ENCODE results near the gene SYTL3.
"Not testable (repeated sequence)": the region's sequence is repeated elsewhere in the genome, so short reads cannot be mapped to it uniquely, and the experiment has no call there.

Gene SYTL3

GRCh38 chr6:158649289-158650143 is at the start of gene SYTL3:
TSS of gene SYTL3 (plus strand) at chr6:158650054. CDS start at chr6:158663269, 13,215 bp downstream.
- peak in 12 of 51 donors; percentile 4 to 42 (median 24) for DNase-seq

GRCh38 chr6:158603261-158604047 is 46.4 kb upstream of the SYTL3 start:
- DNase-seq, result no peak

- no peak for DNase-seq
Observed at GRCh38 chr6:158604048-158604406, 45.8 kb upstream of the SYTL3 start.

- DNase-seq, result peak in 34 of 51 donors; percentile 6 to 81 (median 35)
Observed at GRCh38 chr6:158605266-158605878, 44.5 kb upstream of the SYTL3 start.

GRCh38 chr6:158606011-158606410 is 43.8 kb upstream of the SYTL3 start:
- not testable (repeated sequence) for DNase-seq

GRCh38 chr6:158606935-158607334 is 42.9 kb upstream of the SYTL3 start:
- no peak for DNase-seq

- no peak for DNase-seq
Observed at GRCh38 chr6:158607411-158608170, 42.3 kb upstream of the SYTL3 start.

GRCh38 chr6:158608221-158608620 is 41.6 kb upstream of the SYTL3 start:
- no peak for DNase-seq

- DNase-seq, result no peak
Observed at GRCh38 chr6:158609455-158610155, 40.2 kb upstream of the SYTL3 start.

- no peak for DNase-seq
Observed at GRCh38 chr6:158610319-158610968, 39.4 kb upstream of the SYTL3 start.

GRCh38 chr6:158611039-158611438 is 38.8 kb upstream of the SYTL3 start:
- DNase-seq, result no peak

GRCh38 chr6:158611541-158612370 is 38.1 kb upstream of the SYTL3 start:
- DNase-seq, result no peak

- DNase-seq, result not testable (repeated sequence)
Observed at GRCh38 chr6:158614606-158615005, 35.2 kb upstream of the SYTL3 start.

GRCh38 chr6:158618289-158618688 is 31.6 kb upstream of the SYTL3 start:
- DNase-seq, result not testable (repeated sequence)

GRCh38 chr6:158619922-158620801 is 29.7 kb upstream of the SYTL3 start:
- no peak for DNase-seq

- no peak for DNase-seq
Observed at GRCh38 chr6:158620963-158621693, 28.7 kb upstream of the SYTL3 start.

Data from hypothalamus (tissue), 51 donors.